ENCODE data around the gene CABLES1. TPM values are rescaled to one million over a fixed set of nuclear protein-coding genes. Genes with fewer than 3 reads are reported as not detected.
"Not testable (repeated sequence)": the region's sequence is repeated elsewhere in the genome, so short reads cannot be mapped to it uniquely, and the experiment has no call there.

Gene CABLES1
- total and polyA plus RNA-seq, 2 of the 4 experiments (the other 2 are of a cell fraction), result 4.7 to 5.7 TPM

- WGBS, 2 experiments (ENCODE audit: extremely low coverage in 2 of 2, insufficient read length in 1 of 2), result no CpG with 5 or more reads among the region's 1 CpG
- ATAC-seq (ENCODE audit: low read depth); CTCF ChIA-PET; POLR2A ChIA-PET (ENCODE audit: unreplicated experiment); H3K4me2 ChIP-seq (ENCODE audit: low read depth, low read length); H2BK15ac ChIP-seq (ENCODE audit: low read depth, low read length); H2BK120ac ChIP-seq (ENCODE audit: low read depth, low read length); H3K4me3 ChIP-seq (ENCODE audit: insufficient read depth, low read depth, low read length); H3K27me3 ChIP-seq (ENCODE audit: control insufficient read depth, insufficient read depth, low read length); H4K5ac ChIP-seq (ENCODE audit: low read depth, low read length); H3K4me1 ChIP-seq (ENCODE audit: control insufficient read depth, insufficient read depth, low read length); H3K4ac ChIP-seq (ENCODE audit: low read depth, low read length); H2BK5ac ChIP-seq (ENCODE audit: low read depth, low read length, poor library complexity, severe bottlenecking); H3K9me3 ChIP-seq (ENCODE audit: control insufficient read depth, insufficient read depth, low read length); DNase-seq; H2AFZ ChIP-seq (replicated peaks; ENCODE audit: low read length, poor library complexity); H2AK5ac ChIP-seq (ENCODE audit: low read depth, low read length); H3K9ac ChIP-seq (ENCODE audit: low read depth, low read length); H3K23ac ChIP-seq (ENCODE audit: low read depth, low read length); H4K91ac ChIP-seq (ENCODE audit: insufficient read depth, low read depth, low read length); H2BK20ac ChIP-seq (ENCODE audit: low read depth, low read length); H4K8ac ChIP-seq (ENCODE audit: low read depth in 2 of 2, low read length in 2 of 2); H4K20me1 ChIP-seq (ENCODE audit: insufficient read depth, low read length); H3K27ac ChIP-seq (ENCODE audit: insufficient read depth, low read length); in situ Hi-C loops (cut with MboI; ENCODE audit: low sequenced_read_pairs); H3K79me1 ChIP-seq (ENCODE audit: low read depth in 1 of 2, low read length in 2 of 2); H3K36me3 ChIP-seq (ENCODE audit: control insufficient read depth, insufficient read depth, low read length); H3K18ac ChIP-seq (ENCODE audit: low read depth, low read length); H3K14ac ChIP-seq (replicated peaks; ENCODE audit: low read depth, low read length); BruUV-seq (replicated peaks); H2AK9ac ChIP-seq (replicated peaks; ENCODE audit: low read depth, low read length, poor library complexity); H3K56ac ChIP-seq (ENCODE audit: extremely low read depth, insufficient read depth, low read length); H3K9me1 ChIP-seq (ENCODE audit: insufficient read depth, low read length); dilution Hi-C loops (cut with HindIII; ENCODE audit: low sequenced_read_pairs, unreplicated experiment): not testable (repeated sequence)
- intact Hi-C loops (cut with micrococcal nuclease), result loop anchor here (10.0 kb wide), 2 partner anchors 84 to 86 kb away; no protein-coding TSS in a partner anchor
Observed at GRCh38 chr18:23269068-23269467, 133.8 kb downstream of the CABLES1 start.
